PFSK-1 (cell line): ENCODE results near the gene PARM1.

Experiments used
- FOXP2 ChIP-seq: optimal IDR thresholded peaks from 2 replicates; pipeline ENCODE3; 2011; ENCODE audit warnings: borderline replicate concordance, control low read depth, inconsistent platforms; ENCODE audit not compliant: insufficient read depth; ENCODE audit errors: extremely low read length, extremely low read depth
- POLR2AphosphoS5 ChIP-seq: IDR thresholded peaks from 2 replicates; pipeline ENCODE4 v1.6.1; 2012; ENCODE audit warnings: low read depth, mild to moderate bottlenecking, control low read depth, low read length, moderate library complexity
- REST ChIP-seq, 2 experiments: IDR thresholded peaks; 2 replicates each; pipeline versions ENCODE4 v1.6.1 to v1.8.0; 2011 to 2012; ENCODE audit warnings: low read depth in 2 of 2, low read length in 2 of 2, control low read depth in 1 of 2, inconsistent platforms in 1 of 2, mild to moderate bottlenecking in 1 of 2, moderate library complexity in 1 of 2; ENCODE audit not compliant: insufficient read depth in 1 of 2
- SIN3A ChIP-seq: IDR thresholded peaks from 2 replicates; pipeline ENCODE4 v1.6.1; 2012; ENCODE audit warnings: mild to moderate bottlenecking, low read length, moderate library complexity, borderline replicate concordance; ENCODE audit not compliant: insufficient read depth
- TAF1 ChIP-seq: IDR thresholded peaks from 2 replicates; pipeline ENCODE4 v1.6.1; 2012; ENCODE audit warnings: low read length, control low read depth, borderline replicate concordance; ENCODE audit not compliant: insufficient read depth

PARM1 gene

GRCh38 chr4:75031775-75032174 is 98.9 kb downstream of the PARM1 start:
- no peak for TF ChIP-seq REST (IDR thresholded peaks at IDR 0.05; ENCODE audit: insufficient read depth in 1 of 2, low read depth in 2 of 2, low read length in 2 of 2)
- no peak for TF ChIP-seq TAF1
- TF ChIP-seq POLR2AphosphoS5 = no peak
- TF ChIP-seq FOXP2 = no peak
- TF ChIP-seq SIN3A = no peak

- TF ChIP-seq REST (IDR thresholded peaks at IDR 0.05; ENCODE audit: insufficient read depth in 1 of 2, low read depth in 2 of 2, low read length in 2 of 2) (no peak), FOXP2 (no peak), SIN3A (no peak), POLR2AphosphoS5 (no peak), TAF1 (no peak)
Measured at GRCh38 chr4:75034523-75034922, 101.6 kb downstream of the PARM1 start.

GRCh38 chr4:75035321-75035720 is 102.4 kb downstream of the PARM1 start:
- TF ChIP-seq TAF1 (no peak), FOXP2 (no peak), POLR2AphosphoS5 (no peak), REST (IDR thresholded peaks at IDR 0.05; ENCODE audit: insufficient read depth in 1 of 2, low read depth in 2 of 2, low read length in 2 of 2) (no peak), SIN3A (no peak)

- TF ChIP-seq REST (IDR thresholded peaks at IDR 0.05; ENCODE audit: insufficient read depth in 1 of 2, low read depth in 2 of 2, low read length in 2 of 2) = no peak
Measured at GRCh38 chr4:75036046-75036830, 103.3 kb downstream of the PARM1 start.

GRCh38 chr4:75037252-75037651 is 104.3 kb downstream of the PARM1 start:
- no peak for TF ChIP-seq REST (IDR thresholded peaks at IDR 0.05; ENCODE audit: insufficient read depth in 1 of 2, low read depth in 2 of 2, low read length in 2 of 2)
- no peak for TF ChIP-seq SIN3A
- TF ChIP-seq FOXP2 = no peak
- TF ChIP-seq TAF1 = no peak
- TF ChIP-seq POLR2AphosphoS5 = no peak
